Endothelial cell (in vitro differentiated cells): Measurements from ENCODE around the gene ASAP2. TPM values are rescaled to one million over a fixed set of nuclear protein-coding genes. Genes with fewer than 3 reads are reported as not detected.

Experiments used
- DNase-seq: peaks from one replicate; pipeline ENCODE4 v3.0.0; 2021; ENCODE audit warnings: low spot score
- H3K27ac Mint-ChIP-seq: one replicate; pipeline ENCODE4 v1.8.0; 2021; ENCODE audit warnings: mixed read lengths, inconsistent platforms; ENCODE audit not compliant: unreplicated experiment
- H3K27me3 Mint-ChIP-seq: one replicate; pipeline ENCODE4 v1.8.0; 2021; ENCODE audit warnings: mild to moderate bottlenecking, moderate library complexity, mixed read lengths, inconsistent platforms; ENCODE audit not compliant: unreplicated experiment
- H3K36me3 Mint-ChIP-seq: one replicate; pipeline ENCODE4 v1.8.0; 2021; ENCODE audit warnings: mild to moderate bottlenecking, low read depth, mixed read lengths, inconsistent platforms; ENCODE audit not compliant: unreplicated experiment
- H3K4me1 Mint-ChIP-seq: one replicate; pipeline ENCODE4 v1.8.0; 2021; ENCODE audit warnings: mild to moderate bottlenecking, mixed read lengths, inconsistent platforms; ENCODE audit not compliant: unreplicated experiment
- H3K4me3 Mint-ChIP-seq: one replicate; pipeline ENCODE4 v1.8.0; 2021; ENCODE audit warnings: mild to moderate bottlenecking, mixed read lengths, inconsistent platforms; ENCODE audit not compliant: unreplicated experiment
- H3K9me3 Mint-ChIP-seq: one replicate; pipeline ENCODE4 v1.8.0; 2021; ENCODE audit warnings: mixed read lengths, inconsistent platforms; ENCODE audit not compliant: unreplicated experiment
- CTCF ChIP-seq: fragments of 200-600 bp; sonication (generic); IDR thresholded peaks from one replicate; pipeline ENCODE4 v1.5.0; 2021; ENCODE audit warnings: antibody characterized with exemption; ENCODE audit not compliant: unreplicated experiment
- long read RNA-seq: library from polyadenylated mRNA; unstranded; transcript quantifications from one replicate; pipeline ENCODE4 v2.0.0, GENCODE V29; 2020; ENCODE audit not compliant: unreplicated experiment
- total RNA-seq: library from RNA; stranded (reverse); fragmentation: NEBNext Ultra II Directional; extraction: Animal tissue kit (Norgen Biotek cat#: 25700); gene quantifications from one replicate; pipeline ENCODE4 v1.2.1, GENCODE V29; 2021; ENCODE audit not compliant: unreplicated experiment

The ASAP2 gene
- 31.8 TPM for total RNA-seq
- long read RNA-seq = 0 reads

GRCh38 chr2:9205963-9206948, at the start of gene ASAP2:
Gene ASAP2, plus strand, starts transcription at chr2:9206812. Its CDS starts 293 bp downstream, at chr2:9207105.
- Mint-ChIP-seq H3K9me3 (no peaks in the 10 kb centered on the region), H3K4me1 (peaks cover 27% of the 10 kb centered on the region), H3K4me3 (peak within 1 kb of the TSS; percentile 95), H3K27me3 (peaks cover 4% of the 10 kb centered on the region), H3K36me3 (no peaks in the 10 kb centered on the region), H3K27ac (peak within 1 kb of the TSS; percentile 84)
- peak; percentile 74 for DNase-seq
- TF ChIP-seq CTCF = peak; percentile 85

GRCh38 chr2:9158786-9159779, 47.5 kb upstream of the ASAP2 start:
- H3K27ac Mint-ChIP-seq = no peak overlapping the region
- TF ChIP-seq CTCF = no peak

GRCh38 chr2:9160732-9161131, 45.9 kb upstream of the ASAP2 start:
- TF ChIP-seq CTCF = no peak
- Mint-ChIP-seq H3K4me1 (no peaks in the 10 kb centered on the region), H3K36me3 (no peaks in the 10 kb centered on the region), H3K9me3 (no peaks in the 10 kb centered on the region), H3K27ac (no peak overlapping the region), H3K27me3 (peaks cover 4% of the 10 kb centered on the region), H3K4me3 (no peak overlapping the region)
- no peak for DNase-seq

More at GRCh38 chr2:9158786-9159779, 47.5 kb upstream of the ASAP2 start:
- DNase-seq = no peak
- Mint-ChIP-seq H3K36me3 (no peaks in the 10 kb centered on the region), H3K9me3 (no peaks in the 10 kb centered on the region), H3K4me1 (peaks cover 5% of the 10 kb centered on the region), H3K27me3 (peaks cover 7% of the 10 kb centered on the region), H3K4me3 (no peak overlapping the region)

GRCh38 chr2:9162841-9163240, 43.8 kb upstream of the ASAP2 start:
- no peak for DNase-seq
- no peaks in the 10 kb centered on the region for H3K4me1 Mint-ChIP-seq
- H3K36me3 Mint-ChIP-seq = no peaks in the 10 kb centered on the region
- no peaks in the 10 kb centered on the region for H3K9me3 Mint-ChIP-seq
- no peak for TF ChIP-seq CTCF
- no peak overlapping the region for H3K4me3 Mint-ChIP-seq
- H3K27me3 Mint-ChIP-seq = peaks cover 4% of the 10 kb centered on the region
- no peak overlapping the region for H3K27ac Mint-ChIP-seq
